GM20000 (cell line): ENCODE data around the gene MAST4.

Source experiments
- DNase-seq: peaks from one replicate; pipeline ENCODE4 v3.0.0; 2012; ENCODE audit warnings: low spot score
- CTCF ChIP-seq: IDR thresholded peaks from 2 replicates; pipeline ENCODE4 v1.5.1; 2012; ENCODE audit warnings: mild to moderate bottlenecking, control low read depth; ENCODE audit errors: extremely low read depth, missing control alignments

The MAST4 gene

GRCh38 chr5:66987949-66988838 lies 392.0 kb downstream of the MAST4 start:
- TF ChIP-seq CTCF: peak; percentile 43
- peak; percentile 23 for DNase-seq

DNA sequence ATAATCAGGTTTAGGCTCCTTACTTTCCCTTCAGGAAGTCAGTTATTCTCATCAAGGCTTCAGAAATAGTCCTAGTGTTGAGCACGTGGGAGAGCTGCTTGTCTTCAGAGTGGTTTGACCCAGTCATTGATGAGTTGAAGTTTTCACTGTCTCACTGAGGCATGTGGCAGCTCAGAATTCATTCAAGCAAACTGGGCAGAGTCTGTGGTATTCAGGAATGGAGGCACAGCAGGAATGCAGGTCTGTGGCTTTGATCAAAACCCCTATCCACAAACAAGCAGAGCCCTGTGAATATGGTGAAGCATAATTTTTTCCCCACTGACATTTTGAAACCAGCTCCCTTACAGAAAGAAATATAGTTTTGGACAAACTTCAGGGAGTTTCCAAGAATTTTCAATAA lies 393.1 kb downstream of the MAST4 start:
- TF ChIP-seq CTCF: no peak
- DNase-seq: no peak

DNA sequence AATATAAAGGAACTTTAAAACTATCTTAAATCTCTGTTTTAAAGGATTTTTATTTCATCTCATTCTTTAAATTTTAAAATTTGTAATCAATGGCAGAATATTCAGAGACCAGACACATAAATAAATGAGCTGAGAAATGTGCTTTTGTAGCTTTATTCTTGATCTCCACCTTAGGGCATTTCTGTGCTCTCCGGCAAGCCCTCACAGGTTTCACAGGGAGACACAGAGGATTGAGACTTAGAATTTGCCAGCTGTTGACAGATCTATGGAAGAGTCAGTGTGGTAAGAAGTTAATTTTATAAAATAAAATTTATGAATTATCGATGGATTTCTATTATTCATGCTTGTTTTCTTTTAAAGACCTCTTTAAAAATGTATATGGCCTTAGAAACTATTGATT lies 393.6 kb downstream of the MAST4 start:
- DNase-seq: no peak

GRCh38 chr5:66991746-66992145 lies 395.6 kb downstream of the MAST4 start:
- no peak for TF ChIP-seq CTCF
- no peak for DNase-seq

More for the DNA sequence above, 393.6 kb downstream of the MAST4 start:
- TF ChIP-seq CTCF: no peak

DNA sequence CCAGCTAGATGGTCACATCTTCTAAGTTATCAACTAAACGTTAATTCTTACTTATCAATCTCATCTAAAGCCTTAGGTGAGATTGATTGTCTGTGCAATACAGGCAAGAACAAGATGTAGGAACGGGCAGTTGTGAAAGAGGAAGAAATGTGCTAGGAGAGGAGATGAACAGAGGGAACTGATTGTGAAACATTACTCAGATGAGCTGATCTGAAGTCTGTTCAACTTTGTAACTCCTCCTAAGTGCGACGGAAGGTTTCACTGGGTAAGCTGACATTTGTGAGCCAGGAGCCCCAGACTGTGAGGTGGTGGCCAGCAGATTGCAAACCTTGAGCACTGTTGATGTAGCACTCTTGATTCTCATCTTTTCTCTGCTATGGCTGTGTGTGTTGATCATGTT lies 396.4 kb downstream of the MAST4 start:
- DNase-seq: no peak

DNA sequence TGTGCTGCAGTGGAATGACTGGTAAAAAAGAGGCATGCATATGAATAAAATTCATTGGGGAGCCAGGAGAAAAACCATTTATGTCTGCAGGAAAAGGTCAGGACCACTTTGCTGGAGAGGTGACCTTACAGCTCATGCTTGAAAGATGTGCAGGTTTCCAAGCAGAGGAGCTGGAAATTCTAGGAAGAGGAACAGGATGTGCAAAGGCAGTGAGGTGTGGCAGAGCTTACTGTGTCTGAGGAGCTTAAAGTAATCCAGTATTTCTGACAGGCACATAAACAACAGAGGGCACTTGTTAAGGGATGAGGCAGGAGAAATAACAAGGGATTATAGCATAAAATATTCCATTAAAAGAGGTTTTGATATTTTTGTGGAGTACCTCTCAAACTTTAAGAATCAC lies 397.3 kb downstream of the MAST4 start:
- no peak for TF ChIP-seq CTCF
- DNase-seq: no peak

More for the DNA sequence above, 396.4 kb downstream of the MAST4 start:
- TF ChIP-seq CTCF: no peak

DNA sequence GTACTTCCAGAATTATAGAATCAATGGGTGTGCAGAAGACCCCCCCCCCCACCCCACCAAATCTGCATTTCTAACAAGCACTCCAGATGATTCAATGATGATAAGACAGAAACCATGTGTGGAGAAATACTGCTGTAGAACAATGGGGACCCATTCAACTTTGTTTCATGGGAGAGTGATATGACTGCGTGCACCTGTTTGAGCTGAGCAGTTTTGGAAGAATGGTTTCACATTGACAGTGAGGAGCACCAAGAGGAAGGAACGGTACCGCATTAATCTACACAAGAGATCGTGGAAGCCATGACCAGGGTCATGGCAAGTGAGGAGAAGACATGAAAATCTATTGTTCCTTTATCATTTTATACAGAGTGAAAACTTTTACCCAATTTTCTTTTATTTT lies 397.7 kb downstream of the MAST4 start:
- no peak for DNase-seq
- TF ChIP-seq CTCF: no peak
